Uterus (tissue), 2 donors: ENCODE results near the gene GRIK1.

Source experiments
- POLR2A ChIP-seq, 2 donors: fragments of 450-650 bp; IDR thresholded peaks; one replicate each; pipeline ENCODE4 v1.6.1; 2016; ENCODE audit warnings: antibody characterized with exemption in 2 of 2, mild to moderate bottlenecking in 1 of 2, moderate library complexity in 1 of 2
- TF ChIP-seq, protein P1 (sequence below), 4 experiments: fragments of 200-600 bp in 2 of 4; fragments of 450-650 bp in 2 of 4; sonication (generic) in 2 of 4; IDR thresholded peaks; one replicate each; pipeline ENCODE4 v1.5.1; 2016 to 2019; ENCODE audit warnings: antibody characterized with exemption in 4 of 4, mild to moderate bottlenecking in 2 of 4, moderate library complexity in 1 of 4

DNA sequence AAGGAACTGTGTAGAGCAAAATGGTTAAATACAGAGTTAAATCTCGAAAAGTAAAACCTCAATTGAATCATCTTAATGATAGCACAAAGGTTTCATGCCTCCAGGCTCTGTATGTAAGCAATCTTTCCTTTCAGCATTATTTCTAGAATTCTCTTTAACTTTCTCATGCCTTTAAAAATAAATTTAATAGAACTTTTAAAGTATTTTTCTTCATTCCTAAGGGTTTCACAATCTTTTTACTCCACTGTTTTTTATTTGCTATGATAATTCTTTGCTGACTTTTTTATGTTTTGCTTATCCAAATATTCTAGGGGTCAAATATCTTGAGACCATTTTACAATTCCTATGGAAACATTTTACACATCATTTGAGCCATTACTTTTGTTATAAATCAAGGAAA lies 353.1 kb downstream of the GRIK1 start:
- TF ChIP-seq, protein P1, sequence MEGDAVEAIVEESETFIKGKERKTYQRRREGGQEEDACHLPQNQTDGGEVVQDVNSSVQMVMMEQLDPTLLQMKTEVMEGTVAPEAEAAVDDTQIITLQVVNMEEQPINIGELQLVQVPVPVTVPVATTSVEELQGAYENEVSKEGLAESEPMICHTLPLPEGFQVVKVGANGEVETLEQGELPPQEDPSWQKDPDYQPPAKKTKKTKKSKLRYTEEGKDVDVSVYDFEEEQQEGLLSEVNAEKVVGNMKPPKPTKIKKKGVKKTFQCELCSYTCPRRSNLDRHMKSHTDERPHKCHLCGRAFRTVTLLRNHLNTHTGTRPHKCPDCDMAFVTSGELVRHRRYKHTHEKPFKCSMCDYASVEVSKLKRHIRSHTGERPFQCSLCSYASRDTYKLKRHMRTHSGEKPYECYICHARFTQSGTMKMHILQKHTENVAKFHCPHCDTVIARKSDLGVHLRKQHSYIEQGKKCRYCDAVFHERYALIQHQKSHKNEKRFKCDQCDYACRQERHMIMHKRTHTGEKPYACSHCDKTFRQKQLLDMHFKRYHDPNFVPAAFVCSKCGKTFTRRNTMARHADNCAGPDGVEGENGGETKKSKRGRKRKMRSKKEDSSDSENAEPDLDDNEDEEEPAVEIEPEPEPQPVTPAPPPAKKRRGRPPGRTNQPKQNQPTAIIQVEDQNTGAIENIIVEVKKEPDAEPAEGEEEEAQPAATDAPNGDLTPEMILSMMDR (IDR thresholded peaks at IDR 0.05), result no peak
- no peak for TF ChIP-seq POLR2A (IDR thresholded peaks at IDR 0.05)
